Neural cell (in vitro differentiated cells): ENCODE data around the gene PYGB. TPM values are rescaled to one million over a fixed set of nuclear protein-coding genes. Genes with fewer than 3 reads are reported as not detected.

Experiments used
- H2AFZ ChIP-seq: fragments of 200-600, 300-800 bp; sonication (generic), shearing (Covaris generic); 2 replicates; pipeline ENCODE4 v1.6.0; 2014; ENCODE audit warnings: low read depth, mild to moderate bottlenecking, antibody characterized with exemption, low read length, moderate library complexity
- H3F3A ChIP-seq: fragments of 200-600 bp; shearing (Covaris generic); 2 replicates; pipeline ENCODE4 v1.6.1; 2016; ENCODE audit warnings: mild to moderate bottlenecking, moderate library complexity, mixed read lengths, antibody characterized with exemption, low read length; ENCODE audit not compliant: insufficient read depth, poor library complexity, severe bottlenecking
- H3K27ac ChIP-seq: fragments of 200-600, 300-800 bp; sonication (generic), shearing (Covaris generic); 2 replicates; pipeline ENCODE4 v1.5.1; 2014; ENCODE audit warnings: mild to moderate bottlenecking, low read length, moderate library complexity
- H3K27me3 ChIP-seq: fragments of 300-800, 200-600 bp; sonication (generic), shearing (Covaris generic); 2 replicates; pipeline ENCODE4 v1.6.0; 2014; ENCODE audit warnings: mild to moderate bottlenecking, low read depth, low read length, moderate library complexity; ENCODE audit not compliant: insufficient read depth
- H3K36me3 ChIP-seq: fragments of 300-800, 200-600 bp; sonication (generic), shearing (Covaris generic); 2 replicates; pipeline ENCODE4 v1.5.1; 2014; ENCODE audit warnings: mild to moderate bottlenecking, antibody characterized with exemption, low read length, moderate library complexity; ENCODE audit not compliant: insufficient read depth
- H3K4me2 ChIP-seq: fragments of 300-800, 200-600 bp; sonication (generic), shearing (Covaris generic); 2 replicates; pipeline ENCODE4 v1.6.0; 2014; ENCODE audit warnings: mild to moderate bottlenecking, low read length
- H3K4me3 ChIP-seq: fragments of 300-800, 200-600 bp; sonication (generic), shearing (Covaris generic); 2 replicates; pipeline ENCODE4 v1.5.1; 2014; ENCODE audit warnings: mild to moderate bottlenecking, low read length, moderate library complexity
- H3K79me2 ChIP-seq: fragments of 200-600 bp; shearing (Covaris generic); replicated peaks from 2 replicates; pipeline ENCODE4 v1.6.0; 2014; ENCODE audit warnings: mild to moderate bottlenecking, low read length, moderate library complexity; ENCODE audit not compliant: insufficient read depth
- H3K9ac ChIP-seq: fragments of 300-800, 200-600 bp; sonication (generic), shearing (Covaris generic); 2 replicates; pipeline ENCODE4 v1.6.1; 2016; ENCODE audit warnings: mild to moderate bottlenecking, low read length, mixed read lengths
- H3K9me2 ChIP-seq: fragments of 200-600 bp; shearing (Covaris generic); 2 replicates; pipeline ENCODE4 v1.6.1; 2016; ENCODE audit warnings: mild to moderate bottlenecking, low read length, mixed read lengths; ENCODE audit not compliant: insufficient read depth
- H3K9me3 ChIP-seq: fragments of 200-600, 300-800 bp; sonication (generic), shearing (Covaris generic); 2 replicates; pipeline ENCODE4 v1.6.1; 2016; ENCODE audit warnings: mild to moderate bottlenecking, mixed run types, low read length, moderate library complexity, mixed read lengths
- H4K20me1 ChIP-seq: fragments of 200-600 bp; shearing (Covaris generic); 2 replicates; pipeline ENCODE4 v1.6.1; 2016; ENCODE audit warnings: mild to moderate bottlenecking, mixed run types; ENCODE audit not compliant: insufficient read depth
- CTCF ChIP-seq: fragments of 450-650 bp; IDR thresholded peaks from 2 replicates; pipeline ENCODE4 v1.5.1; 2014; ENCODE audit warnings: antibody characterized with exemption, mild to moderate bottlenecking, moderate library complexity; ENCODE audit not compliant: poor library complexity, severe bottlenecking
- EP300 ChIP-seq: fragments of 450-650 bp; conservative IDR thresholded peaks from 2 replicates; pipeline ENCODE4 v1.6.1; 2014; ENCODE audit warnings: antibody characterized with exemption, mild to moderate bottlenecking, moderate library complexity; ENCODE audit not compliant: poor library complexity, severe bottlenecking
- EZH2 ChIP-seq: fragments of 200-600, 300-800 bp; shearing (Covaris generic), sonication (generic); IDR thresholded peaks from 2 replicates; pipeline ENCODE4 v1.6.1; 2014; ENCODE audit warnings: antibody characterized with exemption, low read length, borderline replicate concordance, mild to moderate bottlenecking; ENCODE audit not compliant: insufficient read depth, poor library complexity, severe bottlenecking
- POLR2AphosphoS5 ChIP-seq: IDR thresholded peaks from 2 replicates; pipeline ENCODE4 v1.6.1; 2012
- RAD21 ChIP-seq: fragments of 450-650 bp; conservative IDR thresholded peaks from 2 replicates; pipeline ENCODE4 v1.6.1; 2014; ENCODE audit warnings: antibody characterized with exemption, mild to moderate bottlenecking, moderate library complexity
- REST ChIP-seq: IDR thresholded peaks from 2 replicates; pipeline ENCODE4 v1.6.1; 2012; ENCODE audit warnings: borderline replicate concordance
- SMC3 ChIP-seq: fragments of 450-650 bp; conservative IDR thresholded peaks from 2 replicates; pipeline ENCODE4 v1.6.1; 2014; ENCODE audit warnings: antibody characterized with exemption, mild to moderate bottlenecking, moderate library complexity; ENCODE audit not compliant: poor library complexity
- TAF1 ChIP-seq: IDR thresholded peaks from 2 replicates; pipeline ENCODE4 v1.6.1; 2012; ENCODE audit warnings: low read depth
- polyA plus RNA-seq: library from polyadenylated mRNA; depleted of rRNA; stranded (reverse); fragments of >200 nt; gene quantifications from 2 replicates; pipeline ENCODE4 v1.2.3, GENCODE V29; 2014

PYGB gene
- polyA plus RNA-seq, 1 donor from 2014 or later, result 70.5 TPM

GRCh38 chr20:25276533-25277050, 28.7 kb downstream of the PYGB start:
- H3K4me3 ChIP-seq, result no peak overlapping the region
- no peaks in the 10 kb centered on the region for H3F3A ChIP-seq
- H2AFZ ChIP-seq, result no peak overlapping the region
- H3K27me3 ChIP-seq, result no peaks in the 10 kb centered on the region
- H3K79me2 ChIP-seq, result no peaks in the 10 kb centered on the region
- H3K9me2 ChIP-seq, result no peaks in the 10 kb centered on the region
- H3K4me2 ChIP-seq, result no peak overlapping the region
- H3K27ac ChIP-seq, result no peak overlapping the region
- no peaks in the 10 kb centered on the region for H4K20me1 ChIP-seq
- no peaks in the 10 kb centered on the region for H3K36me3 ChIP-seq
- H3K9me3 ChIP-seq, result no peaks in the 10 kb centered on the region
- no peak overlapping the region for H3K9ac ChIP-seq
- TF ChIP-seq RAD21 (no peak), CTCF (no peak), SMC3 (no peak), TAF1 (no peak), EZH2 (no peak), REST (no peak), POLR2AphosphoS5 (no peak)

- no peak overlapping the region for H3K4me2 ChIP-seq
- no peak overlapping the region for H3K9ac ChIP-seq
- no peaks in the 10 kb centered on the region for H3F3A ChIP-seq
- no peaks in the 10 kb centered on the region for H3K79me2 ChIP-seq
- H4K20me1 ChIP-seq, result no peaks in the 10 kb centered on the region
- no peak overlapping the region for H3K27ac ChIP-seq
- no peaks in the 10 kb centered on the region for H3K9me2 ChIP-seq
- TF ChIP-seq POLR2AphosphoS5 (no peak), EP300 (no peak), RAD21 (no peak), SMC3 (no peak), EZH2 (no peak)
- no peaks in the 10 kb centered on the region for H3K27me3 ChIP-seq
- H2AFZ ChIP-seq, result no peak overlapping the region
- H3K9me3 ChIP-seq, result no peaks in the 10 kb centered on the region
- no peak overlapping the region for H3K4me3 ChIP-seq
- no peaks in the 10 kb centered on the region for H3K36me3 ChIP-seq
These were observed 29.3 kb downstream of the PYGB start for GRCh38 chr20:25277051-25277801.
